HEK293T (cell line): Measurements from ENCODE around the gene MYH14.

Experiments used
- CTBP1 ChIP-seq: fragments of 450-650 bp; IDR thresholded peaks from 2 replicates; pipeline ENCODE4 v1.6.1; 2016; ENCODE audit warnings: borderline replicate concordance
- ELF4 ChIP-seq: fragments of 450-650 bp; IDR thresholded peaks from 2 replicates; pipeline ENCODE4 v1.6.1; 2017; ENCODE audit warnings: antibody characterized with exemption
- FOXA1 ChIP-seq: fragments of 450-650 bp; IDR thresholded peaks from 2 replicates; pipeline ENCODE4 v1.6.1; 2016; ENCODE audit warnings: mild to moderate bottlenecking
- FOXK2 ChIP-seq: fragments of 450-650 bp; IDR thresholded peaks from 2 replicates; pipeline ENCODE4 v1.6.1; 2016; ENCODE audit warnings: mild to moderate bottlenecking
- FOXM1 ChIP-seq: fragments of 450-650 bp; IDR thresholded peaks from 2 replicates; pipeline ENCODE4 v1.6.1; 2017; ENCODE audit warnings: mild to moderate bottlenecking, borderline replicate concordance
- HDGF ChIP-seq: fragments of 450-650 bp; IDR thresholded peaks from 2 replicates; pipeline ENCODE4 v1.6.1; 2017; ENCODE audit warnings: antibody characterized with exemption, borderline replicate concordance
- L3MBTL2 ChIP-seq: fragments of 450-650 bp; conservative IDR thresholded peaks from 2 replicates; pipeline ENCODE4 v1.6.1; 2016; ENCODE audit warnings: mild to moderate bottlenecking
- SP1 ChIP-seq: fragments of 450-650 bp; IDR thresholded peaks from 2 replicates; pipeline ENCODE4 v1.6.1; 2017
- SUZ12 ChIP-seq: fragments of 450-650 bp; IDR thresholded peaks from 2 replicates; pipeline ENCODE4 v1.6.1; 2016; ENCODE audit warnings: mild to moderate bottlenecking
- ZNF384 ChIP-seq: fragments of 450-650 bp; IDR thresholded peaks from 2 replicates; pipeline ENCODE4 v1.6.1; 2016

DNA sequence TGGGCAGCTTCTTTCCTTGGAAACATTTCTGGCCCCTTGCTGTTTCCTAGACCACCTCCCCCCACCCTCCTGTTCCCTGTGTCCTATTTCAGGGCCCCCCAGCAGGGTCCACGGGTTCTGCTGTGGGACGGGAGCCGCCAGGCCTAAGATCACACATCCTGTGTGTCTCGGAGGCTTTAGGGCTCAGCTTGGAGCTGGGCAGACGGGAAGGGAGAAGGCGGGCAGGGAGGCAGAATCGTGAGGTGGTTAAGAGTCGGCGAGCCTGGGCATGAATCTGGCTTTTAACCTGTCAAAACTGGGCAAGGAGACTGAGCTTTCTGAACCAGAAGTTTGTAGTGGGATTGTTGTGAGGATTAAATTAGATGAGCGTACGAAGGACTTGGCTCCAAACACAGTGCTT lies 120.9 kb downstream of the MYH14 start:
- TF ChIP-seq FOXK2 (no peak), SUZ12 (no peak), ELF4 (no peak), FOXM1 (no peak), HDGF (no peak), ZNF384 (no peak), FOXA1 (no peak), SP1 (no peak), L3MBTL2 (no peak), CTBP1 (no peak)
